ENCODE measurements around the gene ZBTB33.

Gene ZBTB33

DNA sequence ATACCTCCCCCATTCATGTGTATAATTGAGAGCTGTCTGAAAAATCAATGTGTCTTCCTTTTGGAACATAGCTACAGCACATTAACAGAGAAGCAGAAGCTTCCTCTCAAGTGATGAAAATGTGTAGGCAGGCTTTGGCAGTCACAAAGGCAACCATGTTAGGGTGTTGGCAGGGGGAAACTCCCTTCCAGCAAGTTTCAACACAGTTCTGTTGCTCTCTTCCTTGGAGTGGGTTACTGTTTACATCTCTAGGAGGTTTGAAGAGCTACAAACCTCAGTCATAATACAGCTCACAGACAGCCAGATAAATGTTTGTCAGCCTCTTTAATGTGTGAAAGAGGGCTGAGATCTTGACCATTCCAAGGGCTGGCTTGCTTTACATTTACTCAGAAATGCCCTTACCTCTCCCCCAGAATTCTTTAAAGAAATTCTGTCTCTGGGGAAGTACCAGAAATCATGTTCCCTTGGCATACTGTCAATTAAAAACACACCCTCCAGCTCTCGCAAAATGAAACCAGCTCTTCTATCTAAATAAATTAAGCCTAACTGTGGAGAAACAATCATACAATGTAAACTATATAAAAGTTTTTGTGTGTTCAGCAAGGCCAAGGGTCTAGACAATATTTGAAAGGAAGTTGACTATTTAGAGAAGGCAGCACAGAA lies 18.9 kb downstream of the ZBTB33 start:
- H3K9me3 ChIP-seq (ENCODE audit: control insufficient read depth in 2 of 2, low read length in 2 of 2), result no peaks in the 10 kb centered on the region
- no peaks in the 10 kb centered on the region for H3K36me3 ChIP-seq (ENCODE audit: control insufficient read depth in 2 of 2, insufficient read depth in 2 of 2, low read length in 2 of 2)
- peaks cover 3% of the 10 kb centered on the region for H3K4me1 ChIP-seq (ENCODE audit: control insufficient read depth, insufficient read depth, low read length)
- H3K27ac ChIP-seq (ENCODE audit: low read length), result peak overlapping the region; percentile 41
- H3K4me3 ChIP-seq (ENCODE audit: low read length in 2 of 2), result no peak overlapping the region
- no peak overlapping the region for H3K9ac ChIP-seq (ENCODE audit: low read length in 2 of 2)
- H3K27me3 ChIP-seq (ENCODE audit: control insufficient read depth in 1 of 2, insufficient read depth in 2 of 2, low read length in 2 of 2), result peaks cover 0 to 2% of the 10 kb centered on the region in 2 donors

DNA sequence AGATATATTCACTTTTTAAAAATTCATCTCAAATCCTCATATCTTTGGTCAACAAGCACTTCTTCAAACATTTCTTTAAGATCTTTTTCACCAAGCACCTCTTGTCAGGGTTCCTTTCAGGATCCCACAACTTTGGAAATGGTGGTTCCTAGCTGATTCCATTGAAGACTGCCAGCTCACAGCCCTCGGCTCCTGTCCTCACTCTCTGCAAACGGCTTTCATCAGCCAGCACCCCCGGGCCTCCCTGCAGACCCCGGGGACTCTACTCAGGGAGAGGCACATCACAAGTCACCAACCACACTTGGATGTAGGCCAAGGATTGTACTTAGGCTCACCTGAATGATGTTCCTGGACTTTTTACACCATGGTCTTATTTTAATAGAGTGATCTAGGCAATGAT lies 20.0 kb downstream of the ZBTB33 start:
- Histone ChIP-seq H3K36me3 (ENCODE audit: control insufficient read depth in 2 of 2, insufficient read depth in 2 of 2, low read length in 2 of 2) (no peaks in the 10 kb centered on the region), H3K4me1 (ENCODE audit: control insufficient read depth, insufficient read depth, low read length) (peaks cover 3% of the 10 kb centered on the region), H3K9me3 (ENCODE audit: control insufficient read depth in 2 of 2, low read length in 2 of 2) (no peaks in the 10 kb centered on the region), H3K27ac (ENCODE audit: low read length) (no peak overlapping the region), H3K9ac (ENCODE audit: low read length in 2 of 2) (no peak overlapping the region), H3K27me3 (ENCODE audit: control insufficient read depth in 1 of 2, insufficient read depth in 2 of 2, low read length in 2 of 2) (peaks cover 0 to 5% of the 10 kb centered on the region in 2 donors), H3K4me3 (ENCODE audit: low read length in 2 of 2) (no peak overlapping the region)

DNA sequence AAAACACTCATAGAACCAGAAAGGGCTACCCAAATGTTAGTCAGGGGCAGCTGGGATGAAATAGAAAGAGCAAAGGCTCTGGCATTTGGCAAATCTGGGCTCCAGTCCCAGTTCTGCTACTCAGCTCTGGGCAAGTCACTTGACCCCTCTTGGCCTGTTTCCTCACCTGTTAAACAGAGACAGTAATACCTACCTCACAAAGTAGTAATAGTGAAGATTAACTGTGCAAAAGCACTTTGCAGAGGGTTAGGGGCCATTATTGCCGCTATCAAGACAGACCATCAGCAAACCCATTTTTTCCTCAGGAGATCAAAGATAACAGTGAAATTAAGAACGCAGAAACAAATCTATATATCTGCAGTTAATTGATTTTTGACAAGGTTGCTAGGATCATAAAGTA lies 20.6 kb downstream of the ZBTB33 start:
- no peaks in the 10 kb centered on the region for H3K36me3 ChIP-seq (ENCODE audit: control insufficient read depth in 2 of 2, insufficient read depth in 2 of 2, low read length in 2 of 2)
- H3K4me3 ChIP-seq (ENCODE audit: low read length in 2 of 2), result no peak overlapping the region
- H3K27me3 ChIP-seq (ENCODE audit: control insufficient read depth in 1 of 2, insufficient read depth in 2 of 2, low read length in 2 of 2), result peaks cover 0 to 7% of the 10 kb centered on the region in 2 donors
- H3K9me3 ChIP-seq (ENCODE audit: control insufficient read depth in 2 of 2, low read length in 2 of 2), result no peaks in the 10 kb centered on the region
- H3K4me1 ChIP-seq (ENCODE audit: control insufficient read depth, insufficient read depth, low read length), result peaks cover 3% of the 10 kb centered on the region
- no peak overlapping the region for H3K27ac ChIP-seq (ENCODE audit: low read length)
- no peak overlapping the region for H3K9ac ChIP-seq (ENCODE audit: low read length in 2 of 2)

DNA sequence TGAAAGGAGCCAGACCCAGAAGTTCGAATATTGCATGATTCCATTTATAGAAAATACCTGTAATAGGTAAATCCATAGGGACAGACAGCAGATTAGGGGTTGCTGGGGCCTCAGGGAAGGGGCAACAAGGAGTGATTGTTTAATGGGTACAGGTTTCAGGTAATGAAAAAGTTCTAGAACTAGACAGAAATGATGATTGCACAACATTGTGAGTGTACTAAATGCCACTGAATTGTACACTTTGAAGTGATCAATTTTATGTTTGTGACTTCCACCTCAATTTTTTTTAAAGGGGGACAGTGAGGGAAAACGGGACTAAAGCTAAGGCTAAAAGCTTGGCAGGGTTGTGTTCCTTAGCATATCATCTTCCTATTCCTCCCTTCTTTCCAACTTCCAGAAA lies 23.5 kb downstream of the ZBTB33 start:
- Histone ChIP-seq H3K9me3 (ENCODE audit: control insufficient read depth in 2 of 2, low read length in 2 of 2) (no peaks in the 10 kb centered on the region), H3K36me3 (ENCODE audit: control insufficient read depth in 2 of 2, insufficient read depth in 2 of 2, low read length in 2 of 2) (no peaks in the 10 kb centered on the region), H3K27ac (ENCODE audit: low read length) (no peak overlapping the region), H3K9ac (ENCODE audit: low read length in 2 of 2) (no peak overlapping the region), H3K4me3 (ENCODE audit: low read length in 2 of 2) (no peak overlapping the region), H3K4me1 (ENCODE audit: control insufficient read depth, insufficient read depth, low read length) (peaks cover 3% of the 10 kb centered on the region), H3K27me3 (ENCODE audit: control insufficient read depth in 1 of 2, insufficient read depth in 2 of 2, low read length in 2 of 2) (peaks cover 0 to 7% of the 10 kb centered on the region in 2 donors)

DNA sequence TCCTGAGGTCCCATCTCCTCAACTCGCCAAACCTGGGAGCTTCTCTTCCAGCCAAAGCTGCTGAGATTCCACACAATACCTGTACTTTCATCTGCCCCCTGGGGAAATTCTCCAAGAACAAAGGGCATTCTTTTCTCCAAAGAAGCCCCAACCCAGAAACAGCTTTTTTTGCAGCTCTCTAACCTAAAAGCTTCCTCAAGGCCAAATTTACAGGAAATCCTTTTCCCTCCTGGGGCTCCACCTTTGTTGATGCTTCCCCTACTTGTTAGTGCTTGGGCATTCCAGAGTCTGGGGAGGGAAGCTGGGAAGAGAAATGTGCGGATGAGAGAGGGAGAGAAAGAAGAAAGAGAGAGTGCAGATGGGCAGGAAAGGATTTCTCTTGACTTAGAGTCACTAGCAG lies 24.3 kb downstream of the ZBTB33 start:
- no peak overlapping the region for H3K4me3 ChIP-seq (ENCODE audit: low read length in 2 of 2)
- no peak overlapping the region for H3K27ac ChIP-seq (ENCODE audit: low read length)
- H3K9ac ChIP-seq (ENCODE audit: low read length in 2 of 2), result no peak overlapping the region
- H3K36me3 ChIP-seq (ENCODE audit: control insufficient read depth in 2 of 2, insufficient read depth in 2 of 2, low read length in 2 of 2), result no peaks in the 10 kb centered on the region
- no peaks in the 10 kb centered on the region for H3K9me3 ChIP-seq (ENCODE audit: control insufficient read depth in 2 of 2, low read length in 2 of 2)
- peaks cover 0 to 7% of the 10 kb centered on the region in 2 donors for H3K27me3 ChIP-seq (ENCODE audit: control insufficient read depth in 1 of 2, insufficient read depth in 2 of 2, low read length in 2 of 2)
- H3K4me1 ChIP-seq (ENCODE audit: control insufficient read depth, insufficient read depth, low read length), result no peaks in the 10 kb centered on the region

DNA sequence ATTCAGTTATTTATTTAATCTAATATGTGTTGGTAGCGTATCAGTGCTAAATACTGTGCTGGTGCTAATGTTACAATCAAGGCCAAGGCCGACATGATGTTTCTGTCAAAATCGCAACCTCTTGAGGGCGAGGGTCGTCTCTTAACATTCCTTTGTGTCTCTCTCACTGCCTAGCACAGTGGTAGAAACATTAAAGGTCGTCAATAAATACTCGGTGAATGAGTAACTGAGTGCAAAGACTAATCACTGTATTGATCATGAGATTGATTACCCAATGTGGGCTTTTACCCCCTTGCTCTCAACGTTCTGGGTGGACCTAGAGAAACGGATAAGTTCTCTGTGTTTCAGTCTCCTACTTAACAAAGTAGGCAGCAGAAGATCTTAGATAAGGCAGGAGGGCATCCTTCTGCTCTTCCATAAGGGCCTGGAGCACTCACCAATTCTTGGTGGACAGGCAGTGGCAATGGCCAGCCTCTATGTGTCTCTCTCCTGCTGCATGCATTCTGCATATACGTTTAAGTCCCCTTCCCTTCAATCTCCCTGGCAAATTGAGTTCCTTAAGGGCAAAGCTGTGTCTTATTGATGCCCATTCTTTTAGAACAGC lies 30.5 kb downstream of the ZBTB33 start:
- peaks cover 0 to 12% of the 10 kb centered on the region in 2 donors for H3K27me3 ChIP-seq (ENCODE audit: control insufficient read depth in 1 of 2, insufficient read depth in 2 of 2, low read length in 2 of 2)
- H3K27ac ChIP-seq (ENCODE audit: low read length), result no peak overlapping the region
- H3K36me3 ChIP-seq (ENCODE audit: control insufficient read depth in 2 of 2, insufficient read depth in 2 of 2, low read length in 2 of 2), result no peaks in the 10 kb centered on the region
- no peaks in the 10 kb centered on the region for H3K4me1 ChIP-seq (ENCODE audit: control insufficient read depth, insufficient read depth, low read length)
- H3K9ac ChIP-seq (ENCODE audit: low read length in 2 of 2), result no peak overlapping the region
- H3K9me3 ChIP-seq (ENCODE audit: control insufficient read depth in 2 of 2, low read length in 2 of 2), result no peaks in the 10 kb centered on the region
- H3K4me3 ChIP-seq (ENCODE audit: low read length in 2 of 2), result no peak overlapping the region

DNA sequence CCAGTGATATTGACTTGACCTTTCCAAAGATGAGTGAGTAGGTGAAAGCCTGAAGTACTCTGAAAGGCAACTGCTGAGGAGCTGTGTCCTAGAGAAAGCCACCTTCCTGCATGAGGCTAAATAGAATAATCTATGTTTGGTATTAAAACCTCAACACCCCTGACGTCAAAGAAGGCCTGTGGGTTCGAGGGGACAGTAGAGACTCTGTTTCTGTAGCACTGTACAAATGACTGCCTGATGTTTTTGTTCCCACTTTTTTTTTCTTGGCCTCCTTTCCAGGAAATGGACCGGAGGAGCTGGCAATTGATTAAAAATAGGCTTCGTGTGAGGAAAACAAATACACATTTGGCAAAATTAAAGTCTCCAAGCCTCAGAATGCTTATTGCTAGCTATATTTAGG lies 31.1 kb downstream of the ZBTB33 start:
- H3K4me3 ChIP-seq (ENCODE audit: low read length in 2 of 2), result no peak overlapping the region
- peaks cover 0 to 10% of the 10 kb centered on the region in 2 donors for H3K27me3 ChIP-seq (ENCODE audit: control insufficient read depth in 1 of 2, insufficient read depth in 2 of 2, low read length in 2 of 2)
- H3K36me3 ChIP-seq (ENCODE audit: control insufficient read depth in 2 of 2, insufficient read depth in 2 of 2, low read length in 2 of 2), result no peaks in the 10 kb centered on the region
- H3K4me1 ChIP-seq (ENCODE audit: control insufficient read depth, insufficient read depth, low read length), result no peaks in the 10 kb centered on the region
- no peaks in the 10 kb centered on the region for H3K9me3 ChIP-seq (ENCODE audit: control insufficient read depth in 2 of 2, low read length in 2 of 2)
- H3K27ac ChIP-seq (ENCODE audit: low read length), result no peak overlapping the region
- H3K9ac ChIP-seq (ENCODE audit: low read length in 2 of 2), result no peak overlapping the region

DNA sequence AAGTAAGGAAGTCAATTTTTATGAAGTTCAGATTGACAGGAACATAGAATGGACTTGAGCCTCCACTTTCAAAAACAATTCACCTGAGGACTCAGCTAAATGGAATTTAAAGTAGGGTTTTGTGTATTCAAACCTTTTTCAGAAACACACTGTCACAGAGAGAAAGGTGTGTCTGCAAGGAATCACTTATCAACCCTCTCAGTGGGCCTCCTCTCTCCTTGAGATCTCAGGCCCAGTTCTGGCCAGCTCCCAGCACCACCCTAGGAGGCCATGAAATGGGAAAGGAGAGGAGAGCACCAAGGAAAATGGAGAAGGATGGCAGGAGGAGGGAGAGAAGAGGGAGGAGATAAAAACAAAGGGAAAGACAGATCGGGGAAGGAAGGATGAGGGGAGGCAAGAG lies 32.1 kb downstream of the ZBTB33 start:
- Histone ChIP-seq H3K9ac (ENCODE audit: low read length in 2 of 2) (no peak overlapping the region), H3K4me3 (ENCODE audit: low read length in 2 of 2) (no peak overlapping the region), H3K36me3 (ENCODE audit: control insufficient read depth in 2 of 2, insufficient read depth in 2 of 2, low read length in 2 of 2) (no peaks in the 10 kb centered on the region), H3K27ac (ENCODE audit: low read length) (no peak overlapping the region), H3K27me3 (ENCODE audit: control insufficient read depth in 1 of 2, insufficient read depth in 2 of 2, low read length in 2 of 2) (peaks cover 0 to 9% of the 10 kb centered on the region in 2 donors), H3K4me1 (ENCODE audit: control insufficient read depth, insufficient read depth, low read length) (no peaks in the 10 kb centered on the region), H3K9me3 (ENCODE audit: control insufficient read depth in 2 of 2, low read length in 2 of 2) (no peaks in the 10 kb centered on the region)

DNA sequence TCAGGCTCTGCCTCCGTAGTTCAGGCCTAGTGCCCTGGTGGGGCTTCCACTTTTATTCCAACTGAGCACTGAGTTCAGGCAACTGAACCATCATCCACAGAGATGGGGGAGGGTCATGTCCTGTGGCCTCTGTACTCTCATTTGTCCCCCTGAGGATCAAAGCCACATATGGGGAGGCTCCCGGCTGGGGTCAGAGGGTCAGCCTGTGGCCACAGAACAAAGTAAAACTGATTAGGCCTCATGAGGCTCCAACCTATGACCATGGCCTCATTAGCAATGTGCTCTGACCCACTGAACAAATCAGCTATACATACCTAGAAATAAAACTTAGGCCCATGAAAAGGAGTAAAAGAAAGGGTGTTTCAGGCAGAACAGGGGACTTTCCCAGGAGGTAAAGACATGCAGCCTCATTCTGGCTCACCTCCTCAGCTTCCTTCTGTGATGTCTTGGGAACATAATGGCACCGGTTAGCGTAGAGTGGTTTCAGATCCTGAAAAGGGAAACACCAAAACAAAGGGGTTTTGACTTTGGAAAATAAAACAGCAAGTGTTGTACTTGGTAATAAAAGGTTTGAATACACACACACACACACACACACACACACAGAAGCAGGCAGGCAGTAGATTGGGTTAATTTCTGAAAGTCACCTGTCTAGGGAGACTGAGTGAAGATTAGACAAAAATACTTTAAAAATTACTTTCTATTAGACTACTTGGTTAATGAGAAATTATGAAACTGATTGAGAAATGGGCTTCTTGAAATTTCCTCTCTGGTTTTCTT lies 36.3 kb downstream of the ZBTB33 start:
- no peaks in the 10 kb centered on the region for H3K9me3 ChIP-seq (ENCODE audit: control insufficient read depth in 2 of 2, low read length in 2 of 2)
- peaks cover 0 to 16% of the 10 kb centered on the region in 2 donors for H3K27me3 ChIP-seq (ENCODE audit: control insufficient read depth in 1 of 2, insufficient read depth in 2 of 2, low read length in 2 of 2)
- no peaks in the 10 kb centered on the region for H3K36me3 ChIP-seq (ENCODE audit: control insufficient read depth in 2 of 2, insufficient read depth in 2 of 2, low read length in 2 of 2)
- no peaks in the 10 kb centered on the region for H3K4me1 ChIP-seq (ENCODE audit: control insufficient read depth, insufficient read depth, low read length)
- no peak overlapping the region for H3K4me3 ChIP-seq (ENCODE audit: low read length in 2 of 2)
- no peak overlapping the region for H3K9ac ChIP-seq (ENCODE audit: low read length in 2 of 2)
- no peak overlapping the region for H3K27ac ChIP-seq (ENCODE audit: low read length)

DNA sequence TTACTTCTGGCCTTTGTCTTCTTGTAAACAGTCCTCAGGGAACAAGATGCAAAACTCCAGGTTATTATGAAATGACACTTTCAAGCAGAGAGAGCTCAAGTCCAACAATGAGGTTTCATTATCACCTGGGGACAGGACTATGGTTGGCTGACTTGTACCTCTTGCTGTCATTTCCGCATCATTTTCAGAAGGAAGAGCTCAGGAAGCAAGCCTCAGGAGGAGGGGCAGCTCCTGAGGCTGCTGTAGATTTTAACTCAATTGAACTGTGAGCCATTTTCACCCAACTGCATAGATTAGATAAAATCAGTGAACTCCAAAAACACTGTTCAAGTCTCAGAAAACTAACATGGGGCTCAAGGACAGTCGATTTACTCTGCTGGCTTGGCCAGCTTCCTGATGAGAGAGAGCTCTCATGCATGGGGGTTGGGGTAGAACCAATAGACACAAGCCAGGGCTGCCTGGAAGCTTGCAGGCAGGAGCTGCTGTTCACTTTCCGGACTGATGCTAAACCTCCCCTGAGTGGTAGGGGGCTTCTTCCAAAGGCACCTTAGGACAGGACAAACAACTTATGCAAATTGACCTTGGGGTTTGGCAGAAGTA lies 37.0 kb downstream of the ZBTB33 start:
- H3K4me3 ChIP-seq (ENCODE audit: low read length in 2 of 2), result no peak overlapping the region
- no peaks in the 10 kb centered on the region for H3K9me3 ChIP-seq (ENCODE audit: control insufficient read depth in 2 of 2, low read length in 2 of 2)
- H3K4me1 ChIP-seq (ENCODE audit: control insufficient read depth, insufficient read depth, low read length), result no peaks in the 10 kb centered on the region
- H3K9ac ChIP-seq (ENCODE audit: low read length in 2 of 2), result no peak overlapping the region
- H3K36me3 ChIP-seq (ENCODE audit: control insufficient read depth in 2 of 2, insufficient read depth in 2 of 2, low read length in 2 of 2), result no peaks in the 10 kb centered on the region
- H3K27ac ChIP-seq (ENCODE audit: low read length), result no peak overlapping the region
- peaks cover 0 to 16% of the 10 kb centered on the region in 2 donors for H3K27me3 ChIP-seq (ENCODE audit: control insufficient read depth in 1 of 2, insufficient read depth in 2 of 2, low read length in 2 of 2)
